HL-60 (cell line): ENCODE results near the gene SLC12A5.

Experiments used
- DNase-seq, 2 experiments: peaks; one replicate each; pipeline ENCODE4 v3.0.0-alpha.2; 2010 to 2020; ENCODE audit warnings: low read depth in 1 of 2, low spot score in 1 of 2
- H3K27ac ChIP-seq: fragments of 250-450 bp; sonication (Bioruptor Pico); replicated peaks from 2 replicates; pipeline ENCODE4 v1.5.1; 2020; ENCODE audit warnings: mild to moderate bottlenecking, moderate library complexity
- H3K27me3 ChIP-seq: fragments of 250-450 bp; sonication (Bioruptor Pico); 2 replicates; pipeline ENCODE4 v1.5.1; 2021; ENCODE audit warnings: mild to moderate bottlenecking, moderate library complexity; ENCODE audit not compliant: insufficient read depth, poor library complexity, severe bottlenecking
- H3K4me3 ChIP-seq: replicated peaks from 2 replicates; pipeline ENCODE4 v1.5.1; 2011; ENCODE audit warnings: mild to moderate bottlenecking, control low read depth, low read length; ENCODE audit not compliant: insufficient read depth
- GABPA ChIP-seq: IDR thresholded peaks from 2 replicates; pipeline ENCODE4 v1.6.1; 2012; ENCODE audit warnings: low read depth
- POLR2AphosphoS5 ChIP-seq: IDR thresholded peaks from 2 replicates; pipeline ENCODE4 v1.6.1; 2012; ENCODE audit warnings: low read depth
- SPI1 ChIP-seq: IDR thresholded peaks from 2 replicates; pipeline ENCODE4 v1.6.1; 2012; ENCODE audit warnings: low read depth, mild to moderate bottlenecking, borderline replicate concordance
- TF ChIP-seq, protein P1 (sequence below): IDR thresholded peaks from 2 replicates; pipeline ENCODE4 v1.6.1; 2012; ENCODE audit warnings: low read depth; ENCODE audit not compliant: insufficient replicate concordance
- TF ChIP-seq, protein P2 (sequence below): IDR thresholded peaks from one replicate; pipeline ENCODE4 v1.5.1; 2011; ENCODE audit warnings: low read length, control low read depth, inconsistent platforms; ENCODE audit not compliant: insufficient read depth

The SLC12A5 gene

GRCh38 chr20:46035253-46035652 lies 6.2 kb downstream of the SLC12A5 start:
- no peak overlapping the region for H3K4me3 ChIP-seq
- TF ChIP-seq GABPA (no peak), POLR2AphosphoS5 (no peak), SPI1 (no peak)
- TF ChIP-seq, protein P1, sequence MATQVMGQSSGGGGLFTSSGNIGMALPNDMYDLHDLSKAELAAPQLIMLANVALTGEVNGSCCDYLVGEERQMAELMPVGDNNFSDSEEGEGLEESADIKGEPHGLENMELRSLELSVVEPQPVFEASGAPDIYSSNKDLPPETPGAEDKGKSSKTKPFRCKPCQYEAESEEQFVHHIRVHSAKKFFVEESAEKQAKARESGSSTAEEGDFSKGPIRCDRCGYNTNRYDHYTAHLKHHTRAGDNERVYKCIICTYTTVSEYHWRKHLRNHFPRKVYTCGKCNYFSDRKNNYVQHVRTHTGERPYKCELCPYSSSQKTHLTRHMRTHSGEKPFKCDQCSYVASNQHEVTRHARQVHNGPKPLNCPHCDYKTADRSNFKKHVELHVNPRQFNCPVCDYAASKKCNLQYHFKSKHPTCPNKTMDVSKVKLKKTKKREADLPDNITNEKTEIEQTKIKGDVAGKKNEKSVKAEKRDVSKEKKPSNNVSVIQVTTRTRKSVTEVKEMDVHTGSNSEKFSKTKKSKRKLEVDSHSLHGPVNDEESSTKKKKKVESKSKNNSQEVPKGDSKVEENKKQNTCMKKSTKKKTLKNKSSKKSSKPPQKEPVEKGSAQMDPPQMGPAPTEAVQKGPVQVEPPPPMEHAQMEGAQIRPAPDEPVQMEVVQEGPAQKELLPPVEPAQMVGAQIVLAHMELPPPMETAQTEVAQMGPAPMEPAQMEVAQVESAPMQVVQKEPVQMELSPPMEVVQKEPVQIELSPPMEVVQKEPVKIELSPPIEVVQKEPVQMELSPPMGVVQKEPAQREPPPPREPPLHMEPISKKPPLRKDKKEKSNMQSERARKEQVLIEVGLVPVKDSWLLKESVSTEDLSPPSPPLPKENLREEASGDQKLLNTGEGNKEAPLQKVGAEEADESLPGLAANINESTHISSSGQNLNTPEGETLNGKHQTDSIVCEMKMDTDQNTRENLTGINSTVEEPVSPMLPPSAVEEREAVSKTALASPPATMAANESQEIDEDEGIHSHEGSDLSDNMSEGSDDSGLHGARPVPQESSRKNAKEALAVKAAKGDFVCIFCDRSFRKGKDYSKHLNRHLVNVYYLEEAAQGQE = no peak
- H3K27me3 ChIP-seq = peaks cover 38% of the 10 kb centered on the region
- no peak overlapping the region for H3K27ac ChIP-seq
- DNase-seq = no peak

GRCh38 chr20:46035713-46036112 lies 6.7 kb downstream of the SLC12A5 start:
- Histone ChIP-seq H3K4me3 (no peak overlapping the region), H3K27ac (no peak overlapping the region), H3K27me3 (peaks cover 35% of the 10 kb centered on the region)
- no peak for DNase-seq
- TF ChIP-seq, protein P2, sequence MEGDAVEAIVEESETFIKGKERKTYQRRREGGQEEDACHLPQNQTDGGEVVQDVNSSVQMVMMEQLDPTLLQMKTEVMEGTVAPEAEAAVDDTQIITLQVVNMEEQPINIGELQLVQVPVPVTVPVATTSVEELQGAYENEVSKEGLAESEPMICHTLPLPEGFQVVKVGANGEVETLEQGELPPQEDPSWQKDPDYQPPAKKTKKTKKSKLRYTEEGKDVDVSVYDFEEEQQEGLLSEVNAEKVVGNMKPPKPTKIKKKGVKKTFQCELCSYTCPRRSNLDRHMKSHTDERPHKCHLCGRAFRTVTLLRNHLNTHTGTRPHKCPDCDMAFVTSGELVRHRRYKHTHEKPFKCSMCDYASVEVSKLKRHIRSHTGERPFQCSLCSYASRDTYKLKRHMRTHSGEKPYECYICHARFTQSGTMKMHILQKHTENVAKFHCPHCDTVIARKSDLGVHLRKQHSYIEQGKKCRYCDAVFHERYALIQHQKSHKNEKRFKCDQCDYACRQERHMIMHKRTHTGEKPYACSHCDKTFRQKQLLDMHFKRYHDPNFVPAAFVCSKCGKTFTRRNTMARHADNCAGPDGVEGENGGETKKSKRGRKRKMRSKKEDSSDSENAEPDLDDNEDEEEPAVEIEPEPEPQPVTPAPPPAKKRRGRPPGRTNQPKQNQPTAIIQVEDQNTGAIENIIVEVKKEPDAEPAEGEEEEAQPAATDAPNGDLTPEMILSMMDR = no peak
- TF ChIP-seq, protein P1 = no peak
- TF ChIP-seq SPI1 (no peak), GABPA (no peak), POLR2AphosphoS5 (no peak)

GRCh38 chr20:46036370-46036769 lies 7.4 kb downstream of the SLC12A5 start:
- TF ChIP-seq GABPA (no peak), POLR2AphosphoS5 (no peak), SPI1 (no peak)
- TF ChIP-seq, protein P2 = no peak
- TF ChIP-seq, protein P1 = no peak
- peaks cover 28% of the 10 kb centered on the region for H3K27me3 ChIP-seq
- H3K27ac ChIP-seq = no peak overlapping the region
- DNase-seq = no peak
- no peak overlapping the region for H3K4me3 ChIP-seq

DNA sequence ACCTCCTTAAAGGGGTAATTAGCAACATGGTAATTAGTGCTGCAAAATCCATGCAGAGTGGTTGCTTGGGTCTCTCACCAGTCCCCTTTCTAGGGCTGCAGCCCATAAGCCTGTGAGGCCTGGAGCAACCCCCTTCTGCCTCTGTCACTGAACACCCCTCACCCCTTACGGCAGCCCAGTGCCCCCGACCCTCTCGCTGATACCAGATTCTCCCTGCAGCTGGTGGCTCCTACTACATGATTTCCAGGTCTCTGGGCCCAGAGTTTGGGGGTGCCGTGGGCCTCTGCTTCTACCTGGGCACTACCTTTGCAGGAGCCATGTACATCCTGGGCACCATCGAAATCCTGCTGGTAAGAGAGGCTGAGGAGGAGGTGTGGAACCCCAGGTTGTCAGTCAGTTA lies 8.0 kb downstream of the SLC12A5 start:
- H3K4me3 ChIP-seq = no peak overlapping the region
- TF ChIP-seq, protein P1 = no peak
- TF ChIP-seq, protein P2 = no peak
- TF ChIP-seq POLR2AphosphoS5 (no peak), GABPA (no peak), SPI1 (no peak)
- H3K27me3 ChIP-seq = peaks cover 21% of the 10 kb centered on the region
- H3K27ac ChIP-seq = no peak overlapping the region
- DNase-seq = no peak
